OCI-LY7 (cell line): ENCODE measurements around the gene PLCB1.

Experiments
- EZH2phosphoT487 ChIP-seq: fragments of 200-600 bp; sonication (generic); IDR thresholded peaks from 2 replicates; pipeline ENCODE4 v1.6.1; 2018; ENCODE audit warnings: low read depth, borderline replicate concordance, mild to moderate bottlenecking, mixed run types, antibody characterized with exemption, low read length, moderate library complexity, mixed read lengths
- TF ChIP-seq, protein P1 (sequence below): fragments of 200-600 bp; sonication (generic); conservative IDR thresholded peaks from 2 replicates; pipeline ENCODE4 v1.5.1; 2014; ENCODE audit warnings: mild to moderate bottlenecking, antibody characterized with exemption, low read length, moderate library complexity, mixed read lengths

GRCh38 chr20:8670893-8671215 is 538.8 kb downstream of the PLCB1 start:
- TF ChIP-seq, protein P1, sequence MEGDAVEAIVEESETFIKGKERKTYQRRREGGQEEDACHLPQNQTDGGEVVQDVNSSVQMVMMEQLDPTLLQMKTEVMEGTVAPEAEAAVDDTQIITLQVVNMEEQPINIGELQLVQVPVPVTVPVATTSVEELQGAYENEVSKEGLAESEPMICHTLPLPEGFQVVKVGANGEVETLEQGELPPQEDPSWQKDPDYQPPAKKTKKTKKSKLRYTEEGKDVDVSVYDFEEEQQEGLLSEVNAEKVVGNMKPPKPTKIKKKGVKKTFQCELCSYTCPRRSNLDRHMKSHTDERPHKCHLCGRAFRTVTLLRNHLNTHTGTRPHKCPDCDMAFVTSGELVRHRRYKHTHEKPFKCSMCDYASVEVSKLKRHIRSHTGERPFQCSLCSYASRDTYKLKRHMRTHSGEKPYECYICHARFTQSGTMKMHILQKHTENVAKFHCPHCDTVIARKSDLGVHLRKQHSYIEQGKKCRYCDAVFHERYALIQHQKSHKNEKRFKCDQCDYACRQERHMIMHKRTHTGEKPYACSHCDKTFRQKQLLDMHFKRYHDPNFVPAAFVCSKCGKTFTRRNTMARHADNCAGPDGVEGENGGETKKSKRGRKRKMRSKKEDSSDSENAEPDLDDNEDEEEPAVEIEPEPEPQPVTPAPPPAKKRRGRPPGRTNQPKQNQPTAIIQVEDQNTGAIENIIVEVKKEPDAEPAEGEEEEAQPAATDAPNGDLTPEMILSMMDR = no peak
- TF ChIP-seq EZH2phosphoT487 = no peak
